GM19468 (cell line): Measurements from ENCODE around the gene ILDR1.
A peak's percentile ranks its signal among the peaks of the same experiment; 100 is the strongest.

Experiments
- ATAC-seq: cut with Tn5 transposase; IDR thresholded peaks from one replicate; pipeline ENCODE4 v1.9.1; 2021; ENCODE audit warnings: mild to moderate bottlenecking, moderate library complexity, moderate number of reproducible peaks; ENCODE audit not compliant: unreplicated experiment; ENCODE audit errors: extremely low read depth

Gene ILDR1

GRCh38 chr3:122021037-122021436, 1.0 kb downstream of the ILDR1 start:
- ATAC-seq: no peak

GRCh38 chr3:122019493-122019892, 2.6 kb downstream of the ILDR1 start:
- no peak for ATAC-seq

GRCh38 chr3:122014741-122015140, 7.3 kb downstream of the ILDR1 start:
- peak; percentile 84 for ATAC-seq

- ATAC-seq: no peak
These were observed 8.6 kb downstream of the ILDR1 start for GRCh38 chr3:122013448-122013925.

GRCh38 chr3:122012821-122013220, 9.2 kb downstream of the ILDR1 start:
- no peak for ATAC-seq

- no peak for ATAC-seq
These were observed 10.7 kb downstream of the ILDR1 start for GRCh38 chr3:122011396-122011795.

GRCh38 chr3:122010506-122010905, 11.5 kb downstream of the ILDR1 start:
- ATAC-seq: no peak

- no peak for ATAC-seq
These were observed 13.9 kb downstream of the ILDR1 start for GRCh38 chr3:122008166-122008565.

- no peak for ATAC-seq
These were observed 15.8 kb downstream of the ILDR1 start for GRCh38 chr3:122006267-122006666.

GRCh38 chr3:122004991-122005565, 17.0 kb downstream of the ILDR1 start:
- ATAC-seq: no peak

- no peak for ATAC-seq
These were observed 17.9 kb downstream of the ILDR1 start for GRCh38 chr3:122004107-122004506.

GRCh38 chr3:122003606-122004005, 18.4 kb downstream of the ILDR1 start:
- ATAC-seq: no peak

GRCh38 chr3:122003112-122003511, 18.9 kb downstream of the ILDR1 start:
- no peak for ATAC-seq

- ATAC-seq: no peak
These were observed 19.4 kb downstream of the ILDR1 start for GRCh38 chr3:122002611-122003010.

GRCh38 chr3:122001892-122002291, 20.2 kb downstream of the ILDR1 start:
- ATAC-seq: no peak

- ATAC-seq: no peak
These were observed 21.0 kb downstream of the ILDR1 start for GRCh38 chr3:122000936-122001605.

- ATAC-seq: no peak
These were observed 22.1 kb downstream of the ILDR1 start for GRCh38 chr3:121999931-122000330.

- ATAC-seq: no peak
These were observed 23.2 kb downstream of the ILDR1 start for GRCh38 chr3:121998611-121999473.

- peak; percentile 19 for ATAC-seq
These were observed 23.9 kb downstream of the ILDR1 start for GRCh38 chr3:121998030-121998580.

- ATAC-seq: no peak
These were observed 24.7 kb downstream of the ILDR1 start for GRCh38 chr3:121997372-121997771.

GRCh38 chr3:121996441-121996840, 25.6 kb downstream of the ILDR1 start:
- ATAC-seq: no peak
